Heart right ventricle (tissue), 16 donors: ENCODE data around the gene PSMD3. TPM values are rescaled to one million over a fixed set of nuclear protein-coding genes. Genes with fewer than 3 reads are reported as not detected.
A peak's percentile ranks its signal among the peaks of the same experiment; 100 is the strongest.
"Not testable (repeated sequence)": the region's sequence is repeated elsewhere in the genome, so short reads cannot be mapped to it uniquely, and the experiment has no call there.

Source experiments
- ATAC-seq, 8 donors: fragments of 200-7000 bp; cut with Tn5 transposase; one replicate each; pipeline ENCODE4 v1.9.1; 2020; ENCODE audit warnings: mild to moderate bottlenecking in 8 of 8, moderate library complexity in 8 of 8, moderate number of reproducible peaks in 1 of 8
- DNase-seq, 2 donors: peaks; one replicate each; pipeline ENCODE4 v3.0.0-alpha.2; 2020
- H3K27ac ChIP-seq, 10 donors: fragments of 200-600 bp; sonication (generic) in 2 of 10; one replicate each; pipeline versions ENCODE4 v1.5.0 to v1.8.0; 2020 to 2022; ENCODE audit warnings: mild to moderate bottlenecking in 3 of 10
- H3K27me3 ChIP-seq, 7 donors: fragments of 200-600 bp; one replicate each; pipeline ENCODE4 v1.8.0; 2021 to 2022; ENCODE audit warnings: mild to moderate bottlenecking in 2 of 7
- H3K36me3 ChIP-seq, 9 donors: fragments of 200-600 bp; sonication (generic) in 1 of 9; one replicate each; pipeline versions ENCODE4 v1.5.0 to v1.8.0; 2020 to 2022; ENCODE audit warnings: mild to moderate bottlenecking in 2 of 9
- H3K4me1 ChIP-seq, 9 donors: fragments of 200-600 bp; sonication (generic) in 1 of 9; one replicate each; pipeline versions ENCODE4 v1.5.0 to v1.8.0; 2020 to 2022; ENCODE audit warnings: mild to moderate bottlenecking in 4 of 9
- H3K4me3 ChIP-seq, 10 donors: fragments of 200-600 bp; sonication (generic) in 2 of 10; one replicate each; pipeline versions ENCODE4 v1.5.0 to v1.8.0; 2020 to 2022; ENCODE audit warnings: mild to moderate bottlenecking in 7 of 10, moderate library complexity in 2 of 10
- H3K9me3 ChIP-seq, 11 donors: fragments of 200-600 bp in 10 of 11; sonication (generic) in 2 of 11; one replicate each; pipeline versions ENCODE4 v1.5.0 to v1.8.0; 2013 to 2022; ENCODE audit warnings: mild to moderate bottlenecking in 2 of 11, control low read depth in 1 of 11, moderate library complexity in 1 of 11
- CTCF ChIP-seq, 9 donors: fragments of 200-600 bp; sonication (generic) in 2 of 9; IDR thresholded peaks; one replicate each; pipeline versions ENCODE4 v1.5.0 to v1.8.0; 2021 to 2022; ENCODE audit warnings: antibody characterized with exemption in 9 of 9, mild to moderate bottlenecking in 5 of 9, moderate library complexity in 1 of 9
- WGBS, 2 donors: extraction: QIAGEN DNeasy Blood & Tissue Kit; methylation state at CpG; one replicate each; pipeline ENCODE4 v1.1.7; 2013; ENCODE audit warnings: inconsistent platforms in 1 of 2; 5-methylcytosine and 5-hydroxymethylcytosine counted together
- intact Hi-C, 10 donors: fragments of 100-400 bp; cut with DNase I; formaldehyde crosslinking; loops; one replicate each; pipeline versions ENCODE4 v1.11.1 to v1.14.2; 2022
- polyA plus RNA-seq, 2 donors: library from polyadenylated mRNA; stranded (reverse); fragments of 200-250 nt; gene quantifications; one replicate each; pipeline ENCODE4 v1.2.3, GENCODE V29; 2013
- total RNA-seq, 10 donors: library from RNA; stranded (reverse); fragmentation: NEBNext Ultra II Directional in 3 of 10; extraction: Animal tissue kit (Norgen Biotek cat#: 25700) in 3 of 10; gene quantifications; one replicate each; pipeline versions ENCODE4 v1.2.1 to v1.2.4, GENCODE V29; 2021 to 2023
- donor health status: Arrhythmogenic right ventricular cardiomyopathy.
- donor health status: ischemic (EF 13 %, LVEDD 7.1; RV severe dilation, severe dysfunction).
- donor health status: healthy with polysubstance abuse.
- donor health status: DM: no; HTN: yes; CAD: no.
- donor health status: DM: no; HTN: no; CAD: no.
- donor health status: ischemic (EF 25% LVEDD 6.9; RV normal size, moderate dysfunction).
- donor health status: ischemic (EF 25% LVEDD 5.7; RV mildly dilated, moderate dysfunction).
- donor health status: healthy.
- donor health status: DM: yes; HTN: yes; CAD: no.
- donor health status: Ischemic cardiomyopathy.
- donor health status: ischemic (EF 35%, LVEDD 5.7; RV mildly dilated, moderate dysfunction).
- donor health status: nonischemic (EF 11% LVEDD 7.7; RV severe dilation, severe dysfunction).
- donor health status: DM: yes; HTN: yes; CAD: no.
- donor health status: PGD.
- donor health status: ischemic (EF 29% LVEDD 5.4; RV normal size, mild dysfunction).
- donor health status: nonischemic (EF 23%, LVEDD 6.1; RV moderate dilation, normal function).

The PSMD3 gene
- total and polyA plus RNA-seq, 12 donors: 46.7 to 113 (median 81.8) TPM

GRCh38 chr17:39943702-39944392 is 36.8 kb upstream of the PSMD3 start:
- Histone ChIP-seq H3K4me3 (no peak overlapping the region), H3K27ac (no peak overlapping the region), H3K9me3 (no peaks in the 10 kb centered on the region), H3K36me3 (no peaks in the 10 kb centered on the region), H3K4me1 (peaks cover 0 to 16% (median 13%) of the 10 kb centered on the region in 9 donors), H3K27me3 (no peaks in the 10 kb centered on the region)
- no peak for TF ChIP-seq CTCF (IDR thresholded peaks at IDR 0.05)
- WGBS, 2 donors: 82% methylated on average over 14 of the region's 14 CpGs
- intact Hi-C loops: no loop called here
- peak in 3 of 8 donors; percentile 19 to 50 (median 23) for ATAC-seq
- no peak for DNase-seq

- H3K36me3 ChIP-seq: no peaks in the 10 kb centered on the region
- ATAC-seq: peak in 1 of 8 donors; percentile 18
- H3K27ac ChIP-seq: no peak overlapping the region
- H3K4me1 ChIP-seq: peaks cover 0 to 11% (median 8%) of the 10 kb centered on the region in 9 donors
- H3K27me3 ChIP-seq: no peaks in the 10 kb centered on the region
- no peak overlapping the region for H3K4me3 ChIP-seq
- H3K9me3 ChIP-seq: no peaks in the 10 kb centered on the region
- DNase-seq: no peak
- intact Hi-C loops: no loop called here
- 76 to 82% methylated on average over 16 of the region's 16 CpGs for WGBS, 2 donors
- TF ChIP-seq CTCF (IDR thresholded peaks at IDR 0.05): no peak
Observed at GRCh38 chr17:39944393-39944711, 36.3 kb upstream of the PSMD3 start.

GRCh38 chr17:39946551-39947330 is 33.9 kb upstream of the PSMD3 start:
- no peak for ATAC-seq
- 77 to 82% methylated on average over 15 of the region's 15 CpGs for WGBS, 2 donors
- no peak overlapping the region for H3K27ac ChIP-seq

GRCh38 chr17:39948489-39948828 is 32.1 kb upstream of the PSMD3 start:
- H3K27ac ChIP-seq, ATAC-seq, H3K36me3 ChIP-seq, intact Hi-C loops, DNase-seq, H3K9me3 ChIP-seq, H3K4me3 ChIP-seq, H3K27me3 ChIP-seq: not testable (repeated sequence)
- H3K4me1 ChIP-seq: peaks cover 0 to 29% (median 11%) of the 10 kb centered on the region in 9 donors
- WGBS, 2 donors: 65 to 76% methylated on average over 5 of the region's 5 CpGs

More at GRCh38 chr17:39946551-39947330, 33.9 kb upstream of the PSMD3 start:
- intact Hi-C loops: no loop called here
- H3K9me3 ChIP-seq: no peaks in the 10 kb centered on the region
- DNase-seq: no peak
- H3K27me3 ChIP-seq: no peaks in the 10 kb centered on the region
- no peaks in the 10 kb centered on the region for H3K36me3 ChIP-seq
- H3K4me1 ChIP-seq: peaks cover 0 to 17% (median 3%) of the 10 kb centered on the region in 9 donors
- H3K4me3 ChIP-seq: no peak overlapping the region
- TF ChIP-seq CTCF (IDR thresholded peaks at IDR 0.05): no peak

GRCh38 chr17:39949028-39949427 is 31.6 kb upstream of the PSMD3 start:
- no peaks in the 10 kb centered on the region for H3K36me3 ChIP-seq
- H3K9me3 ChIP-seq: no peaks in the 10 kb centered on the region
- intact Hi-C loops: no loop called here
- H3K27me3 ChIP-seq: no peaks in the 10 kb centered on the region
- WGBS, 2 donors: 86 to 91% methylated on average over 2 of the region's 2 CpGs
- ATAC-seq (no peak), DNase-seq (no peak)
- peaks cover 0 to 31% (median 11%) of the 10 kb centered on the region in 9 donors for H3K4me1 ChIP-seq
- no peak overlapping the region for H3K4me3 ChIP-seq
- no peak overlapping the region for H3K27ac ChIP-seq
- TF ChIP-seq CTCF (IDR thresholded peaks at IDR 0.05): no peak
